Motor neuron (in vitro differentiated cells): ENCODE data around the gene MPDU1. TPM values are rescaled to one million over a fixed set of nuclear protein-coding genes. Genes with fewer than 3 reads are reported as not detected.
A peak's percentile ranks its signal among the peaks of the same experiment; 100 is the strongest.

Experiments
- ATAC-seq, 8 experiments: fragments of 200-7000 bp; cut with Tn5 transposase; replicated peaks in 6 of 8; 2 replicates each; pipeline ENCODE4 v1.8.0; 2021; ENCODE audit warnings: mild to moderate bottlenecking in 8 of 8, moderate library complexity in 8 of 8
- H3K27ac ChIP-seq, 2 donors: fragments of 250-450 bp; sonication (Bioruptor Pico); 2 replicates each; pipeline ENCODE4 v1.9.0; 2021; ENCODE audit warnings: antibody characterized with exemption in 2 of 2, mild to moderate bottlenecking in 2 of 2, moderate library complexity in 1 of 2
- H3K4me1 ChIP-seq, 2 donors: fragments of 250-450 bp; sonication (Bioruptor Pico); replicated peaks in 1 of 2; 2 replicates each; pipeline ENCODE4 v1.6.1; 2021; ENCODE audit warnings: antibody characterized with exemption in 2 of 2, mild to moderate bottlenecking in 2 of 2, moderate library complexity in 1 of 2
- H3K4me3 ChIP-seq, 5 donors: fragments of 250-450 bp; sonication (Bioruptor Pico); 2 replicates each; pipeline ENCODE4 v1.9.0; 2021; ENCODE audit warnings: antibody characterized with exemption in 5 of 5, mild to moderate bottlenecking in 5 of 5, moderate library complexity in 4 of 5
- WGBS, 10 experiments: fragments of 450-650 bp; shearing (Covaris generic); methylation state at CpG; one replicate each; pipeline ENCODE4 v1.0.0; 2022; 5-methylcytosine and 5-hydroxymethylcytosine counted together
- in situ Hi-C, 9 experiments: fragments of 400-800 bp; cut with MboI; loops; one replicate each; pipeline ENCODE4 v1.15.0; 2021; ENCODE audit warnings: low sequenced_read_pairs in 9 of 9, low pct_unique_long_range_greater_than_20kb in 2 of 9; ENCODE audit not compliant: unreplicated experiment in 9 of 9
- total RNA-seq, 8 experiments: library from RNA; unstranded; fragments of 300-600 nt; gene quantifications; 2 replicates each; pipeline versions ENCODE4 v1.2.3 to v1.2.4, GENCODE V29; 2022

MPDU1 gene
- total RNA-seq, 8 experiments from 2014 or later: 36.6 to 109 (median 71.4) TPM

- Histone ChIP-seq H3K27ac (no peak overlapping the region), H3K4me1 (peaks cover 6 to 17% of the 10 kb centered on the region in 2 donors), H3K4me3 (no peak overlapping the region)
- ATAC-seq: no peak
- in situ Hi-C loops: loop anchor here in 1 of 9 experiments (25.0 kb wide), 1 partner anchor 518 kb away; the partner anchor contains the start of genes SLC16A11 and SLC16A13
- WGBS, 10 experiments: 21 to 71% (median 43%) methylated on average over 2 to 4 of the region's 10 CpGs; no CpG with 5 or more reads in 4 of the 10 experiments
Measured at GRCh38 chr17:7555320-7555948, 28.2 kb upstream of the MPDU1 start.

DNA sequence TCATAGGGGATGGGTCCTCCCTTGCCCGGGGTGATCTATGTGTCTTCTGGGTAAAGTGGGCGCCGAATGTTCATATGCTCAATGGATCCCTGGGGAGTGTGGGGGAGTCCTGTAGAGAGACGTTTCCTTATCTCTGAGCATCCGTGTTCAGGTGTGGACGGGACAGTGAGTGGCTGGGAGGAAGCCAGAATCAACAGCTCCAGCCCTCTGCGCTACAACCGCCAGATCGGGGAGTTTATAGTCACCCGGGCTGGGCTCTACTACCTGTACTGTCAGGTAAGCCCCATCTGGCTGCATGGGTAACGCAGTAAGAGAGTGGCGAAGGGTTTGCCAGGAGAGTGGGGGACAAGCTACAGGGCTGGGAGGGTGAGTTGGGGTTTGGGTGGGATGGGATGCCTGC lies 27.0 kb upstream of the MPDU1 start:
- in situ Hi-C loops: loop anchor here in 1 of 9 experiments (25.0 kb wide), 1 partner anchor 519 kb away; the partner anchor contains the start of genes SLC16A11 and SLC16A13
- Histone ChIP-seq H3K4me1 (peaks cover 10 to 21% of the 10 kb centered on the region in 2 donors), H3K4me3 (no peak overlapping the region), H3K27ac (no peak overlapping the region)
- 92 to 100% (median 100%) methylated on average over 1 to 6 of the region's 12 CpGs; no CpG with 5 or more reads in 6 of the 10 experiments for WGBS, 10 experiments
- no peak for ATAC-seq

DNA sequence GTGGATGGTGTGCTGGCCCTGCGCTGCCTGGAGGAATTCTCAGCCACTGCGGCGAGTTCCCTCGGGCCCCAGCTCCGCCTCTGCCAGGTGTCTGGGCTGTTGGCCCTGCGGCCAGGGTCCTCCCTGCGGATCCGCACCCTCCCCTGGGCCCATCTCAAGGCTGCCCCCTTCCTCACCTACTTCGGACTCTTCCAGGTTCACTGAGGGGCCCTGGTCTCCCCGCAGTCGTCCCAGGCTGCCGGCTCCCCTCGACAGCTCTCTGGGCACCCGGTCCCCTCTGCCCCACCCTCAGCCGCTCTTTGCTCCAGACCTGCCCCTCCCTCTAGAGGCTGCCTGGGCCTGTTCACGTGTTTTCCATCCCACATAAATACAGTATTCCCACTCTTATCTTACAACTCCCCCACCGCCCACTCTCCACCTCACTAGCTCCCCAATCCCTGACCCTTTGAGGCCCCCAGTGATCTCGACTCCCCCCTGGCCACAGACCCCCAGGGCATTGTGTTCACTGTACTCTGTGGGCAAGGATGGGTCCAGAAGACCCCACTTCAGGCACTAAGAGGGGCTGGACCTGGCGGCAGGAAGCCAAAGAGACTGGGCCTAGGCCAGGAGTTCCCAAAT lies 26.4 kb upstream of the MPDU1 start:
- H3K4me1 ChIP-seq: peaks cover 10 to 21% of the 10 kb centered on the region in 2 donors
- H3K4me3 ChIP-seq: no peak overlapping the region
- H3K27ac ChIP-seq: no peak overlapping the region
- no peak for ATAC-seq
- WGBS, 10 experiments: 83 to 86% methylated on average over 1 of the region's 19 CpGs; no CpG with 5 or more reads in 8 of the 10 experiments
- in situ Hi-C loops: loop anchor here in 1 of 9 experiments (25.0 kb wide), 1 partner anchor 520 kb away; the partner anchor contains the start of genes SLC16A11 and SLC16A13

DNA sequence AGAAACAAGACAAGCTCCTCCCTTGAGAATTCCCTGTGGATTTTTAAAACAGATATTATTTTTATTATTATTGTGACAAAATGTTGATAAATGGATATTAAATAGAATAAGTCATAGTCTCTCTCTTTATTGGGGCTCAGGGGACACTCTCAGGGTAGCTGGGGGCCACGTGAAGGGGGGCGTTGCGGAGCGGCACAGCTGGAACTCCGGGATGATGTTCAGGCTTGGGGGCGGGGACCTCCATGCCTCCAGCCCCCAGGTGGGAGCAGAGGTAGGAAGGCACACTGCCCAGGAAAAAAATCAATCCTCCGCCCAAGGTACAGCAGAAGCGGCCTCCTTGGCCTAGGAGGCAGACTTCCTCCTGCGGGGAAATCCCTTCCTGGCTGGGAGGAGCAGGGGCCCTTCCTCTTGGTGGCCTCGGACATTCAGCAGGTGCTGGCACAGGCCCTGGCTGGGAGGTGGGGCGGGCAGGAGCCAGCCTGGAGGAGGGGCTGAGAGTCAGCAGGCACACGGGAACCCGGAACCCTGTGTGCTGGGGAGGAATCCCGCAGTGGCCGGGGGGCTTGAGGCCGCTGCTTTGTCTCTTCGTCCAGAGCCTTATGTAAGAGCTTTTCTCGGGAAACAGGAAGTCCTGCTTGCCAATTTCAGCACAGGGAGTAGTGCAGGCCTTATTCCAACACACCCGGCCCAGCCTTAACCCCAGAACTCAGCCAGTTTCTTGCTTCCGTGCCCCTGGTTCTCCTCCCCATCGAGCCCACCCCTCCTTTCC lies 25.7 kb upstream of the MPDU1 start:
- 40 to 68% (median 53%) methylated on average over 1 to 6 of the region's 21 CpGs; no CpG with 5 or more reads in 7 of the 10 experiments for WGBS, 10 experiments
- Histone ChIP-seq H3K4me3 (no peak overlapping the region), H3K4me1 (peaks cover 15 to 27% of the 10 kb centered on the region in 2 donors), H3K27ac (no peak overlapping the region)
- peak in 5 of 8 experiments; percentile 3 to 11 (median 11) for ATAC-seq
- in situ Hi-C loops: loop anchor here in 1 of 9 experiments (25.0 kb wide), 1 partner anchor 521 kb away; the partner anchor contains the start of genes SLC16A11 and SLC16A13

- in situ Hi-C loops: loop anchor here in 1 of 9 experiments (25.0 kb wide), 1 partner anchor 521 kb away; the partner anchor contains the start of genes SLC16A11 and SLC16A13
Measured at GRCh38 chr17:7558544-7559319, 24.9 kb upstream of the MPDU1 start, which contains the start of gene TNFSF13. TNFSF13 (plus strand) TSS chr17:7558750; CDS start chr17:7559040, 290 bp downstream.

GRCh38 chr17:7559320-7560171 lies 24.1 kb upstream of the MPDU1 start:
- 0 to 100% (median 79%) methylated on average over 1 to 7 of the region's 18 CpGs; no CpG with 5 or more reads in 2 of the 10 experiments for WGBS, 10 experiments
- no peak overlapping the region for H3K27ac ChIP-seq
- in situ Hi-C loops: loop anchor here in 1 of 9 experiments (25.0 kb wide), 1 partner anchor 522 kb away; the partner anchor contains the start of genes SLC16A11 and SLC16A13
- H3K4me3 ChIP-seq: no peak overlapping the region
- peaks cover 21 to 31% of the 10 kb centered on the region in 2 donors for H3K4me1 ChIP-seq
- no peak for ATAC-seq

More at GRCh38 chr17:7558544-7559319, 24.9 kb upstream of the MPDU1 start, which contains the start of gene TNFSF13:
- H3K27ac ChIP-seq: no peak within 1 kb of the TSS
- no peak for ATAC-seq
- 61 to 100% (median 83%) methylated on average over 1 to 6 of the region's 16 CpGs; no CpG with 5 or more reads in 5 of the 10 experiments for WGBS, 10 experiments
- H3K4me1 ChIP-seq: peaks cover 20 to 31% of the 10 kb centered on the region in 2 donors
- no peak within 1 kb of the TSS for H3K4me3 ChIP-seq

- in situ Hi-C loops: loop anchor here in 1 of 9 experiments (25.0 kb wide), 1 partner anchor 523 kb away; the partner anchor contains the start of genes SLC16A11 and SLC16A13
- peak overlapping the region; percentile 81 to 89 for H3K27ac ChIP-seq
- peaks cover 21 to 31% of the 10 kb centered on the region in 2 donors for H3K4me1 ChIP-seq
- H3K4me3 ChIP-seq: peak overlapping the region; percentile 49 to 100 (median 95)
- peak; percentile 7 to 59 (median 42) for ATAC-seq
- WGBS, 10 experiments: 2 to 100% (median 23%) methylated on average over 1 to 10 of the region's 22 CpGs; no CpG with 5 or more reads in 2 of the 10 experiments
Measured at GRCh38 chr17:7560172-7561027, 23.3 kb upstream of the MPDU1 start.

GRCh38 chr17:7561028-7561575 lies 22.6 kb upstream of the MPDU1 start:
- in situ Hi-C loops: loop anchor here in 1 of 9 experiments (25.0 kb wide), 1 partner anchor 524 kb away; the partner anchor contains the start of genes SLC16A11 and SLC16A13
- Histone ChIP-seq H3K4me3 (peak overlapping the region; percentile 49 to 100 (median 95)), H3K4me1 (peaks cover 21 to 31% of the 10 kb centered on the region in 2 donors), H3K27ac (peak overlapping the region; percentile 81 to 89)
- peak; percentile 41 to 77 (median 71) for ATAC-seq
- 0 to 5% (median 2%) methylated on average over 4 to 12 of the region's 32 CpGs; no CpG with 5 or more reads in 5 of the 10 experiments for WGBS, 10 experiments

GRCh38 chr17:7561589-7562207 lies 22.0 kb upstream of the MPDU1 start, which contains the start of gene SENP3:
SENP3 (plus strand) TSS chr17:7561919; CDS start chr17:7563077, 1,158 bp downstream.
- WGBS, 10 experiments: 0 to 2% methylated on average over 1 to 8 of the region's 82 CpGs; no CpG with 5 or more reads in 8 of the 10 experiments
- in situ Hi-C loops: loop anchor here in 1 of 9 experiments (25.0 kb wide), 1 partner anchor 524 kb away; the partner anchor contains the start of genes SLC16A11 and SLC16A13
- ATAC-seq: peak; percentile 71 to 87 (median 82)
- H3K27ac ChIP-seq: peak within 1 kb of the TSS; percentile 81 to 89
- peaks cover 21 to 31% of the 10 kb centered on the region in 2 donors for H3K4me1 ChIP-seq
- H3K4me3 ChIP-seq: peak within 1 kb of the TSS; percentile 49 to 100 (median 95)
